Tibial nerve (tissue), 4 donors: Measurements from ENCODE around the gene PLCB3.

ENCODE experiments used
- EP300 ChIP-seq, 2 donors: sonication (generic); formaldehyde crosslinking; IDR thresholded peaks; one replicate each; pipeline ENCODE4 v1.6.1; 2017; ENCODE audit warnings: antibody characterized with exemption in 2 of 2, mild to moderate bottlenecking in 1 of 2
- POLR2A ChIP-seq, 2 donors: fragments of 450-650 bp; IDR thresholded peaks; one replicate each; pipeline ENCODE4 v1.6.1; 2017; ENCODE audit warnings: antibody characterized with exemption in 2 of 2, mild to moderate bottlenecking in 2 of 2, moderate library complexity in 2 of 2
- TF ChIP-seq, protein P1 (sequence below), 5 experiments: fragments of 200-600 bp in 3 of 5; fragments of 450-650 bp in 2 of 5; sonication (generic) in 3 of 5; IDR thresholded peaks; one replicate each; pipeline ENCODE4 v1.5.1; 2016 to 2019; ENCODE audit warnings: antibody characterized with exemption in 5 of 5, mild to moderate bottlenecking in 3 of 5, moderate library complexity in 2 of 5

DNA sequence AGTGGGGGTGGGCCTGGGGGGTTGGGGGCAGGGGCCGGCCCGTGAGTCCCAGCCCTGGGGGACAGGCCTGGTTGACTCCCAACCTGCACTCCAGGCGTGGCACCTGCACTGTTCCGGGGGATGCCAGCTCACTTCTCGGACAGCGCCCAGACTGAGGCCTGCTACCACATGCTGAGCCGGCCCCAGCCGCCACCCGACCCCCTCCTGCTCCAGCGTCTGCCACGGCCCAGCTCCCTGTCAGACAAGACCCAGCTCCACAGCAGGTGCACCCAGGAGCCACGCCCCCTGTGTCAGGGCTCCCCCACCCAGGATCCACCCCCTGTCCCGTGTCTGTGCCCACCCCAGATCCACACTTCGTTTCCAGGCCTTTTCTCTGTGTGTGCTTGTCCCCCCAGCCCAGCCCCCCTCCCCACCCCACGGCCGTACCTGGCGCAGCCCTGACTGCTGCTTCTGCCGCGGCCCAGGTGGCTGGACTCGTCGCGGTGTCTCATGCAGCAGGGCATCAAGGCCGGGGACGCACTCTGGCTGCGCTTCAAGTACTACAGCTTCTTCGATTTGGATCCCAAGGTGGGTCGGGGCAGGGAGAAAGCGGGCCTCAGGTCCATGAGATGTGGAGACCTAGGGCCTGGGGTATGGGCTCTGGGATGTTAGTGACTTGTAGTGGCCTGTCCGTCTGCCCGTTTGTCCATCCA lies 40.0 kb upstream of the PLCB3 start:
- TF ChIP-seq, protein P1, sequence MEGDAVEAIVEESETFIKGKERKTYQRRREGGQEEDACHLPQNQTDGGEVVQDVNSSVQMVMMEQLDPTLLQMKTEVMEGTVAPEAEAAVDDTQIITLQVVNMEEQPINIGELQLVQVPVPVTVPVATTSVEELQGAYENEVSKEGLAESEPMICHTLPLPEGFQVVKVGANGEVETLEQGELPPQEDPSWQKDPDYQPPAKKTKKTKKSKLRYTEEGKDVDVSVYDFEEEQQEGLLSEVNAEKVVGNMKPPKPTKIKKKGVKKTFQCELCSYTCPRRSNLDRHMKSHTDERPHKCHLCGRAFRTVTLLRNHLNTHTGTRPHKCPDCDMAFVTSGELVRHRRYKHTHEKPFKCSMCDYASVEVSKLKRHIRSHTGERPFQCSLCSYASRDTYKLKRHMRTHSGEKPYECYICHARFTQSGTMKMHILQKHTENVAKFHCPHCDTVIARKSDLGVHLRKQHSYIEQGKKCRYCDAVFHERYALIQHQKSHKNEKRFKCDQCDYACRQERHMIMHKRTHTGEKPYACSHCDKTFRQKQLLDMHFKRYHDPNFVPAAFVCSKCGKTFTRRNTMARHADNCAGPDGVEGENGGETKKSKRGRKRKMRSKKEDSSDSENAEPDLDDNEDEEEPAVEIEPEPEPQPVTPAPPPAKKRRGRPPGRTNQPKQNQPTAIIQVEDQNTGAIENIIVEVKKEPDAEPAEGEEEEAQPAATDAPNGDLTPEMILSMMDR (IDR thresholded peaks at IDR 0.05): no peak
- TF ChIP-seq EP300 (IDR thresholded peaks at IDR 0.05): no peak
- no peak for TF ChIP-seq POLR2A (IDR thresholded peaks at IDR 0.05)
